Progenitor cell of endocrine pancreas (in vitro differentiated cells): ENCODE data around the gene HS3ST4. TPM values are rescaled to one million over a fixed set of nuclear protein-coding genes. Genes with fewer than 3 reads are reported as not detected.

Experiments used
- DNase-seq: peaks from one replicate; pipeline ENCODE4 v3.0.0; 2021; ENCODE audit warnings: low spot score; ENCODE audit not compliant: unreplicated experiment
- H3K27ac Mint-ChIP-seq: 2 replicates; pipeline ENCODE4 v1.8.0; 2021; ENCODE audit warnings: mild to moderate bottlenecking, moderate library complexity, mixed read lengths
- H3K27me3 Mint-ChIP-seq: 2 replicates; pipeline ENCODE4 v1.8.0; 2021; ENCODE audit warnings: mixed read lengths
- H3K36me3 Mint-ChIP-seq: 2 replicates; pipeline ENCODE4 v1.8.0; 2022; ENCODE audit warnings: mixed read lengths; ENCODE audit not compliant: insufficient read depth
- H3K4me1 Mint-ChIP-seq: 2 replicates; pipeline ENCODE4 v1.8.0; 2021; ENCODE audit warnings: low read depth, mixed read lengths
- H3K4me3 Mint-ChIP-seq: 2 replicates; pipeline ENCODE4 v1.8.0; 2021; ENCODE audit warnings: low read depth, mild to moderate bottlenecking, moderate library complexity, mixed read lengths
- H3K9me3 Mint-ChIP-seq: 2 replicates; pipeline ENCODE4 v1.8.0; 2021; ENCODE audit warnings: low read depth, mixed read lengths
- CTCF ChIP-seq: fragments of 200-600 bp; sonication (generic); IDR thresholded peaks from one replicate; pipeline ENCODE4 v1.5.0; 2021; ENCODE audit warnings: antibody characterized with exemption, mild to moderate bottlenecking; ENCODE audit not compliant: unreplicated experiment
- total RNA-seq: library from RNA; stranded (reverse); gene quantifications from 2 replicates; pipeline ENCODE4 v1.2.1, GENCODE V29; 2021

The HS3ST4 gene
- total RNA-seq, 1 donor from 2014 or later = 0.67 TPM

DNA sequence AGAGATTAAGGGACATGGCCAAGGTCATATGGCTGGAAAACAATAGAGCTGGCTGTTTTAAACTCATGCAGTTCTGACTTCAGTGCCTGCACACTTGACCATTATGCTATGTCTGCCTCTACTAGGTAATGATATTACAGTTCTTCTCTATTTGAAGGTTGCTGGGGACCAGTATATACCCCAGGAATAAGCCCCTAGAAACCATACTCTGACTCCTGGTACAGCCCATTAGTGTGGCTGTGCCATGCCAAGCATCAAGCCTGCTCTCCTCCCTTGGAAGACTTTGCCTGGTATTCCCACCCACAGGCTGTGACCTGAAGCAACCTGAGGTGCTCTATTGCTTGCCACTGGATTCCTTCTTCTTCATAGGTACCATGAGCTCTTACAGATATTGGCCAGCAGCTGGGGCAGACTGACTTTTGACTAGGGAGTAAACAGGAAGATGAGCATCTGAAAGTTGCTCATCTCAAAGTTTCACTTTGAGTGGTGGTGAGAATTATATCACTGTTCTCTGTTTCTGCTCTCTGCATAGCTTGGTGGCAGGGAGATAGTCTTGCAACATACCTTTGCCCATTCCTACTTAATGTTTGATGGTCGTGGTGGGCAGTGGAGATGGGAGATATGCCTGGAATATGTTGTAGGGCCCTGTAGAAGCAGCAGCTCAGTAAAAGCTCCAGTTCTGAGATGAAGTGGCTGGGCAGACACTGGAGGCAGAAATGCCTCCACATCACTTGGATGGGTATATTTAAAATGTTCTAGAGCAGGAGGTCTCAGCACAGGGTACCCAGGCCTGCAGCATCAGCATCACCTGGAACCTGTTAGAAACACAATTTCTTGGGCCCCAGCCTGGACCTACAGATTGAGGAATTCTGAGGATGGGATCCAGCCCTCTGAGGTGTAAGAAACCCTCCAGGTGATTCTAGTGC is 274.7 kb downstream of the HS3ST4 start:
- Mint-ChIP-seq H3K4me1 (no peaks in the 10 kb centered on the region), H3K9me3 (no peaks in the 10 kb centered on the region), H3K27me3 (peaks cover 20% of the 10 kb centered on the region), H3K36me3 (no peaks in the 10 kb centered on the region), H3K27ac (no peak overlapping the region), H3K4me3 (no peak overlapping the region)
- no peak for TF ChIP-seq CTCF
- no peak for DNase-seq

DNA sequence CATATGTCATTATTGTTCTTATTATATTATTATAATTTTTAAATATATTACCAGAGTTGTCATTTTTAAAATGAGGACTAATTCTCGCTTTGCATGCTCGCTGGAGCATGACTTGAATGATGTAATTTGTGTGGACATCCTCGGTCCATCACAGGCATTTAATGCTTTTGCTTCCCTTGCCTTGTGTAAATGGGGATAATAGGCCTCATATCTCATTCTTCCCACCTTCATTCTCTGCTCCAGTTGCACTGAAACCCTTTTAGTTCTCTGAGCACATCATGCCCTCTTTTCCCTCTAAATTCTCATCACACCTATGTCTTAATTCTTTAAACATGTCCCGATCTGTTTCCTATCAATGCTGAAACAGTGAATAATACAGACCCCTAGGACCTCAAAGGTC is 285.4 kb downstream of the HS3ST4 start:
- H3K9me3 Mint-ChIP-seq = peaks cover 5% of the 10 kb centered on the region
- no peak overlapping the region for H3K27ac Mint-ChIP-seq
- no peak for TF ChIP-seq CTCF
- no peak for DNase-seq
- no peaks in the 10 kb centered on the region for H3K4me1 Mint-ChIP-seq
- H3K4me3 Mint-ChIP-seq = no peak overlapping the region
- peaks cover 23% of the 10 kb centered on the region for H3K27me3 Mint-ChIP-seq
- no peaks in the 10 kb centered on the region for H3K36me3 Mint-ChIP-seq

- Mint-ChIP-seq H3K27me3 (peaks cover 20% of the 10 kb centered on the region), H3K36me3 (no peaks in the 10 kb centered on the region), H3K4me1 (no peaks in the 10 kb centered on the region), H3K4me3 (no peak overlapping the region), H3K9me3 (peaks cover 5% of the 10 kb centered on the region), H3K27ac (no peak overlapping the region)
- DNase-seq = no peak
- TF ChIP-seq CTCF = no peak
These were observed 286.5 kb downstream of the HS3ST4 start for GRCh38 chr16:25978218-25978617.

GRCh38 chr16:25988084-25988483 is 296.3 kb downstream of the HS3ST4 start:
- peaks cover 26% of the 10 kb centered on the region for H3K27me3 Mint-ChIP-seq

DNA sequence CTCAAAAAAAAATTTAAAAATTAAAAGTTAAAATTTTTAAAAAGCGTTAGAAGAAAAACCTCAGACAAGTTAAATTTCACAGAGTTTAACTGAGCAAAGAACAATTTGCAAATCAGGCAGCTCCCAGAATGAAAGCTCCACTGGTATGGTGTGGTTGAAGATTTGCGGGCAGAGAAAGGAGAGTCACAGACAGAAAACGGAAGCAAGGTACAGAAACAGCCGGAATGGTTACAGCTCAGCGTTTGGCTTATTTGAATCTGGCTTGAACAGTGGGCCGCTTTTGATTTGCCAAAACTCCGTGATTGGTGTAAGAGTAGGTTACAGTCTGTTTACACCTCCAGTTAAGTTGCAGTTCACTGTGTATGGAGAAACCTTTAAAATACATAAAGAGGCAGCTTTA is 297.1 kb downstream of the HS3ST4 start:
- H3K27ac Mint-ChIP-seq = no peak overlapping the region
- peaks cover 28% of the 10 kb centered on the region for H3K27me3 Mint-ChIP-seq

More at GRCh38 chr16:25988084-25988483, 296.3 kb downstream of the HS3ST4 start:
- no peak overlapping the region for H3K27ac Mint-ChIP-seq
- H3K36me3 Mint-ChIP-seq = no peaks in the 10 kb centered on the region
- no peak for TF ChIP-seq CTCF
- H3K4me1 Mint-ChIP-seq = peaks cover 2% of the 10 kb centered on the region
- H3K9me3 Mint-ChIP-seq = peaks cover 10% of the 10 kb centered on the region
- no peak for DNase-seq
- no peak overlapping the region for H3K4me3 Mint-ChIP-seq

More for the DNA sequence above, 297.1 kb downstream of the HS3ST4 start:
- H3K4me3 Mint-ChIP-seq = no peak overlapping the region
- DNase-seq = no peak
- peaks cover 2% of the 10 kb centered on the region for H3K4me1 Mint-ChIP-seq
- H3K36me3 Mint-ChIP-seq = no peaks in the 10 kb centered on the region
- peaks cover 10% of the 10 kb centered on the region for H3K9me3 Mint-ChIP-seq
- TF ChIP-seq CTCF = no peak
